B cell (primary cell): ENCODE data around the gene RPL36.

Experiments used
- EZH2 ChIP-seq: IDR thresholded peaks from 2 replicates; pipeline ENCODE4 v1.6.1; 2012; ENCODE audit warnings: borderline replicate concordance, low read depth, mild to moderate bottlenecking, moderate library complexity, low read length; ENCODE audit not compliant: insufficient read depth, poor library complexity, severe bottlenecking
- TF ChIP-seq, protein P1 (sequence below): fragments of 200-600 bp; IDR thresholded peaks from one replicate; pipeline ENCODE4 v1.8.0; 2022; ENCODE audit warnings: antibody characterized with exemption, mild to moderate bottlenecking

DNA sequence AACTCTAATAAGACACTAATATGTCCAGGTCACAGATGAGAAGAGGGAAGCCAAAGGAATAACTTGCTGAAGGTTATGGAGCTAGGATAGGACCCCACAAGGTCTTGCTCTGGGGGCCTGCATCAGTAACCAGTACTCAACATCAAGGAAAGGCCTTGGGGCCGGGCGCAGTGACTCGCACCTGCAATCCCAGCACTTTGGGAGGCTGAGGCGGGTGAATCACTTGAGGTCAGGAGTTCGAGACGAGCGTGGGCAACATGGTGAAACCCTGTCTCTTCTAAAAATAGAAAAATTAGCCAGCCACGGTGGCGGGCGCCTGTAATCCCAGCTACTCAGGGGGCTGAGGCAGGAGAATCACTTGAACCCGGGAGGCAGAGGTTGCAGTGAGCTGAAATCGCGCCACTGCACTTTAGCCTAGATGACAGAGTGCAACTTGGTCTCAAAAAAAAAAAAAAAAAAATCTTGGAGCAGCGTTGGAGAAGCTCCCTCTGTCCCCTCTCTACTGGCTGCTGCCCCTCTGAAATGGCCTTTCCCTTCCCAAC, 28.0 kb downstream of the RPL36 start:
- TF ChIP-seq, protein P1, sequence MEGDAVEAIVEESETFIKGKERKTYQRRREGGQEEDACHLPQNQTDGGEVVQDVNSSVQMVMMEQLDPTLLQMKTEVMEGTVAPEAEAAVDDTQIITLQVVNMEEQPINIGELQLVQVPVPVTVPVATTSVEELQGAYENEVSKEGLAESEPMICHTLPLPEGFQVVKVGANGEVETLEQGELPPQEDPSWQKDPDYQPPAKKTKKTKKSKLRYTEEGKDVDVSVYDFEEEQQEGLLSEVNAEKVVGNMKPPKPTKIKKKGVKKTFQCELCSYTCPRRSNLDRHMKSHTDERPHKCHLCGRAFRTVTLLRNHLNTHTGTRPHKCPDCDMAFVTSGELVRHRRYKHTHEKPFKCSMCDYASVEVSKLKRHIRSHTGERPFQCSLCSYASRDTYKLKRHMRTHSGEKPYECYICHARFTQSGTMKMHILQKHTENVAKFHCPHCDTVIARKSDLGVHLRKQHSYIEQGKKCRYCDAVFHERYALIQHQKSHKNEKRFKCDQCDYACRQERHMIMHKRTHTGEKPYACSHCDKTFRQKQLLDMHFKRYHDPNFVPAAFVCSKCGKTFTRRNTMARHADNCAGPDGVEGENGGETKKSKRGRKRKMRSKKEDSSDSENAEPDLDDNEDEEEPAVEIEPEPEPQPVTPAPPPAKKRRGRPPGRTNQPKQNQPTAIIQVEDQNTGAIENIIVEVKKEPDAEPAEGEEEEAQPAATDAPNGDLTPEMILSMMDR: no peak
- TF ChIP-seq EZH2: no peak
